ENCODE data around the gene ZCCHC24. TPM values are rescaled to one million over a fixed set of nuclear protein-coding genes. Genes with fewer than 3 reads are reported as not detected.
A peak's percentile ranks its signal among the peaks of the same experiment; 100 is the strongest.

ZCCHC24 gene
- total RNA-seq, 1 donor from 2014 or later: 57.0 TPM

GRCh38 chr10:79434821-79435251 lies 10.6 kb downstream of the ZCCHC24 start:
- no peak for DNase-seq (ENCODE audit: extremely low spot score in 2 of 2)
- intact Hi-C loops (cut with DNase I): no loop called here
- H3K4me3 ChIP-seq: peak overlapping the region in 1 of 2 donors; percentile 18

GRCh38 chr10:79434223-79434687 lies 11.2 kb downstream of the ZCCHC24 start:
- intact Hi-C loops (cut with DNase I): no loop called here
- peak overlapping the region in 1 of 2 donors; percentile 18 for H3K4me3 ChIP-seq
- no peaks in the 10 kb centered on the region for H3K9me3 ChIP-seq
- H3K27me3 ChIP-seq: no peaks in the 10 kb centered on the region
- H3K36me3 ChIP-seq: peaks cover 0 to 9% of the 10 kb centered on the region in 2 donors
- H3K27ac ChIP-seq: peak overlapping the region; percentile 96
- DNase-seq (ENCODE audit: extremely low spot score in 2 of 2): no peak
- peaks cover 78% of the 10 kb centered on the region for H3K4me1 ChIP-seq
- TF ChIP-seq POLR2AphosphoS5 (IDR thresholded peaks at IDR 0.05; ENCODE audit: insufficient read depth in 1 of 2, low read depth in 1 of 2): no peak
- no peak for TF ChIP-seq CTCF (IDR thresholded peaks at IDR 0.05)
- TF ChIP-seq POLR2A (IDR thresholded peaks at IDR 0.05): no peak

More at GRCh38 chr10:79434821-79435251, 10.6 kb downstream of the ZCCHC24 start:
- no peaks in the 10 kb centered on the region for H3K27me3 ChIP-seq
- peaks cover 0 to 9% of the 10 kb centered on the region in 2 donors for H3K36me3 ChIP-seq
- H3K9me3 ChIP-seq: no peaks in the 10 kb centered on the region
- TF ChIP-seq POLR2AphosphoS5 (IDR thresholded peaks at IDR 0.05; ENCODE audit: insufficient read depth in 1 of 2, low read depth in 1 of 2) (no peak), POLR2A (IDR thresholded peaks at IDR 0.05) (no peak), CTCF (IDR thresholded peaks at IDR 0.05) (no peak)
- peaks cover 83% of the 10 kb centered on the region for H3K4me1 ChIP-seq
- peak overlapping the region; percentile 96 for H3K27ac ChIP-seq

GRCh38 chr10:79433324-79434222 lies 11.9 kb downstream of the ZCCHC24 start:
- H3K4me3 ChIP-seq: no peak overlapping the region
- no peaks in the 10 kb centered on the region for H3K27me3 ChIP-seq
- intact Hi-C loops (cut with DNase I): no loop called here
- no peaks in the 10 kb centered on the region for H3K9me3 ChIP-seq
- TF ChIP-seq POLR2A (IDR thresholded peaks at IDR 0.05) (no peak), POLR2AphosphoS5 (IDR thresholded peaks at IDR 0.05; ENCODE audit: insufficient read depth in 1 of 2, low read depth in 1 of 2) (no peak), CTCF (IDR thresholded peaks at IDR 0.05) (no peak)
- DNase-seq (ENCODE audit: extremely low spot score in 2 of 2): no peak
- peaks cover 0 to 9% of the 10 kb centered on the region in 2 donors for H3K36me3 ChIP-seq
- peak overlapping the region; percentile 96 for H3K27ac ChIP-seq
- H3K4me1 ChIP-seq: peaks cover 71% of the 10 kb centered on the region

GRCh38 chr10:79431891-79432831 lies 13.3 kb downstream of the ZCCHC24 start:
- peak overlapping the region; percentile 96 for H3K27ac ChIP-seq
- intact Hi-C loops (cut with DNase I): no loop called here
- DNase-seq (ENCODE audit: extremely low spot score in 2 of 2): no peak
- H3K36me3 ChIP-seq: peaks cover 0 to 9% of the 10 kb centered on the region in 2 donors
- H3K9me3 ChIP-seq: no peaks in the 10 kb centered on the region
- H3K4me3 ChIP-seq: no peak overlapping the region
- peaks cover 57% of the 10 kb centered on the region for H3K4me1 ChIP-seq
- no peaks in the 10 kb centered on the region for H3K27me3 ChIP-seq
- TF ChIP-seq CTCF (IDR thresholded peaks at IDR 0.05) (no peak), POLR2AphosphoS5 (IDR thresholded peaks at IDR 0.05; ENCODE audit: insufficient read depth in 1 of 2, low read depth in 1 of 2) (peak in 1 of 2 donors; percentile 40), POLR2A (IDR thresholded peaks at IDR 0.05) (no peak)
